Fibroblast of mammary gland (primary cell): Measurements from ENCODE around the gene GSDMA.

Source experiments
- DNase-seq: peaks from one replicate; pipeline ENCODE4 v3.0.0-alpha.2; 2010; ENCODE audit warnings: low read depth
- H3K4me3 ChIP-seq: 2 replicates; pipeline ENCODE4 v1.5.1; 2011; ENCODE audit warnings: low read depth, mild to moderate bottlenecking, low read length, moderate library complexity; ENCODE audit not compliant: control insufficient read depth
- TF ChIP-seq, protein P1 (sequence below): conservative IDR thresholded peaks from 2 replicates; pipeline ENCODE4 v1.5.1; 2011; ENCODE audit warnings: low read depth, low read length, inconsistent platforms; ENCODE audit not compliant: control insufficient read depth, insufficient read depth

The GSDMA gene

DNA sequence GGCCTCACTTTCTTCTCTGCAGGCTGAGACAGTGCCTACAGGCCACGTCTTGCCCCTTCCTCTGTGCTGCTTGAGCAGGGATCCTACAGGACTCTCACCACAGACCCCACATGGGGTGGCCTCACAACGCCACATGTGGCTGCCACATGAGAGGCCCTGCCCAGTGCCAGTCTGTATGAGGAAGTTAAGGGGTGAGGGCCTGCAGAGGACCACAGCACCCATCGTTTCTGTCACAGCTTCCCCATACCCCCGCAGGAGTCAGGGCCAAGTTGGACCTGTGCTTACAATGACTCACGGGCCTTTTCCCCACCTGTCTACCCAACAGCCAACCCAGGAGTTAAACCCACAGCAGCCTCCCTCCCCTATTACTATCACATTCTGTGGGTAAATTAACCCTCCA lies 41.5 kb upstream of the GSDMA start:
- DNase-seq: no peak
- no peak overlapping the region for H3K4me3 ChIP-seq
- TF ChIP-seq, protein P1, sequence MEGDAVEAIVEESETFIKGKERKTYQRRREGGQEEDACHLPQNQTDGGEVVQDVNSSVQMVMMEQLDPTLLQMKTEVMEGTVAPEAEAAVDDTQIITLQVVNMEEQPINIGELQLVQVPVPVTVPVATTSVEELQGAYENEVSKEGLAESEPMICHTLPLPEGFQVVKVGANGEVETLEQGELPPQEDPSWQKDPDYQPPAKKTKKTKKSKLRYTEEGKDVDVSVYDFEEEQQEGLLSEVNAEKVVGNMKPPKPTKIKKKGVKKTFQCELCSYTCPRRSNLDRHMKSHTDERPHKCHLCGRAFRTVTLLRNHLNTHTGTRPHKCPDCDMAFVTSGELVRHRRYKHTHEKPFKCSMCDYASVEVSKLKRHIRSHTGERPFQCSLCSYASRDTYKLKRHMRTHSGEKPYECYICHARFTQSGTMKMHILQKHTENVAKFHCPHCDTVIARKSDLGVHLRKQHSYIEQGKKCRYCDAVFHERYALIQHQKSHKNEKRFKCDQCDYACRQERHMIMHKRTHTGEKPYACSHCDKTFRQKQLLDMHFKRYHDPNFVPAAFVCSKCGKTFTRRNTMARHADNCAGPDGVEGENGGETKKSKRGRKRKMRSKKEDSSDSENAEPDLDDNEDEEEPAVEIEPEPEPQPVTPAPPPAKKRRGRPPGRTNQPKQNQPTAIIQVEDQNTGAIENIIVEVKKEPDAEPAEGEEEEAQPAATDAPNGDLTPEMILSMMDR: no peak

DNA sequence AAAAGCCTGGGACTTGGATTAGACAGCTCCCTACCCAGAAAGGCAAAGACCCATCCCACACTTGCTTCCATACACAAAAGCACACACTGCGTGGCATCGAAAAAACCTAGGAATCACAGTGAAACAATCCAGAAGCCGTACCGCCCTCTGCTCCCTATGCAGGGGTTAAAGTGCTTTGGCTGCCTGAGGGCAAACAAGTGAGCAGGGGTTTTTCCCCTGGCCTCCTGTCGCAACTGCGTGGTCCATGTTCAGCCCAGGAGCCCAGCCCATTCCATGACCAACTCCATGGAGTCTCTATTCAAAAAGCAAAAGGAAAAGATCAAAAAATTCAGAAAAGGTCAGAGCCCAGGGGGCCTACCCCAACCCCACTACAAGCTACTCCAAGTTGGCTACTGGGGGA lies 40.8 kb upstream of the GSDMA start:
- TF ChIP-seq, protein P1: no peak
- no peak overlapping the region for H3K4me3 ChIP-seq
- no peak for DNase-seq

DNA sequence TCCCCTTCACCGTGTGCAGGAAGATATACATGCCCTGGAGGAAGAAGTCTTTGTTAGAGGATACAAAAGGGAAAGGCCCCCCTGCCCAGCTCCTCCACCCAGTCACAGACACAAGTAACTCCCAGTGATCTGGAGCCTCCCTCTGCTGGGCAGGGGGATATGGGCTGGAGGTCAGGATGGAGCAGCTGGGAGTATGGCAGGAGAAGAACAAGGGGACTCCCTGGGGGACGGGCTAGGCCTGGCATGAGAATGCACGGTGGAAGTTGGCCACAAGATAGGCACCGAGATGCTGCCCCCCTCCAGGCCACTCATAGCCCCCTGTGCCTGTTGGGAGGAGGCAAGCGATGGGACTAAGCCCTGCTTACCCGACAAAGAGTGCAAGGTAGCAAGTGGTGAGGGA lies 39.6 kb upstream of the GSDMA start:
- H3K4me3 ChIP-seq: no peak overlapping the region
- TF ChIP-seq, protein P1: no peak
- no peak for DNase-seq

DNA sequence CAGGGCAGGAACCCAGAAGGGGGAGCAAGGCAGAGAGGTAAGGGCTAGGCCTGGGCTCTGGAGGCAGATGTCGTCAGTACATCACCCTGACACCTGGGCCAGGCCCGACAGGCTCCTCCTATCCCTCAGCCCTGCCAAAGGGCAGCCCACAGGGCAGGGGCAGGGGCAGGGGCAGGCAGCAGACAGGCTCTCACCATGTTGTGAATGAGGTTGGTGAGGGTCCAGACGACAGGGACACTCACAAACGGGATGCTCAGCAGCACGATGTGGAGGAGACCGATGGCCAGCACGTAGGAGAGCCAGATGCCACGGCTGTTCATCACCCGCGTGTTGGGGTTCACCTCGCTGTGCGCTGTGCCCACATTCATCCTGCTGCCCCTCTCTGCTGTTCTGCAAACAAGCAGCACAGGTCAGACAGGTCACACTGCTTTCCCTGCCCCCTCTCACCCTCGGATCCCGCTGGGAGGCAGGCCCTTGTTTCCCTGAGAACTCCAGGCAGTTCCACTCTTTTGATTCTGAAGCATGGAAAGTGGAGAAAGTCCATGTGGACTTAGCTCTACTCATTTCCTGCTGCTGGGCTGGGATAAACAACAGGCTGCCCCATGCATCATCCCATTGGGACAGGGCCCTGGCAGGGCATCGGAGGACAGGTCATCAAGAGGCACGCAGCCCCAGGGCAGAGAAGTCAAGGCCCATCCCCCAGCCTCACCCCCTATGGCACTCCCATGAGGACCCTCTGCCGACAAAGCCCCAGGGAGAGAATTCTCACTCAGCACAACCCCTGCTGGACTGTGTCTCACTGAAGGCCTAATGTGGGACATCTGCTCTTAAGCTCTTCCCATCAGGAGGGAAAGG lies 38.7 kb upstream of the GSDMA start:
- peak; percentile 65 for DNase-seq
- TF ChIP-seq, protein P1: peak; percentile 30
- H3K4me3 ChIP-seq: no peak overlapping the region

DNA sequence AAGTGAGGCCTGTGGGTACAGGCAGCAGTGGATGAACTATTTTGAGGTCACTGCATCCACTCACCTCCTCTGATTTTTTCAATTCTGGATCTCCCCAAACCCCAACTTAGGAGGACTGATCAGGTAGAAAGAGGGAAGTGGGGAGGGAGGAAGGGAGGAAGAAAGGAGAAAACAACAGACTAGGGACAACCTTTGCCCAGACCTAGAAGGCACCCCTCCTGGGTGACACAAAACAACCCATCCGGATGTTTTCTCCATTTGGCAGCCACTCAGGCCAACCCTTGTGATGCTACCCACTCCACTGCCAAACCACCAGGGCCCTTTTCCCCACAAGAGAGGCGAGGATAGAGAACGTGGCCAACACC lies 38.1 kb upstream of the GSDMA start:
- no peak for DNase-seq
- H3K4me3 ChIP-seq: no peak overlapping the region
- TF ChIP-seq, protein P1: no peak

DNA sequence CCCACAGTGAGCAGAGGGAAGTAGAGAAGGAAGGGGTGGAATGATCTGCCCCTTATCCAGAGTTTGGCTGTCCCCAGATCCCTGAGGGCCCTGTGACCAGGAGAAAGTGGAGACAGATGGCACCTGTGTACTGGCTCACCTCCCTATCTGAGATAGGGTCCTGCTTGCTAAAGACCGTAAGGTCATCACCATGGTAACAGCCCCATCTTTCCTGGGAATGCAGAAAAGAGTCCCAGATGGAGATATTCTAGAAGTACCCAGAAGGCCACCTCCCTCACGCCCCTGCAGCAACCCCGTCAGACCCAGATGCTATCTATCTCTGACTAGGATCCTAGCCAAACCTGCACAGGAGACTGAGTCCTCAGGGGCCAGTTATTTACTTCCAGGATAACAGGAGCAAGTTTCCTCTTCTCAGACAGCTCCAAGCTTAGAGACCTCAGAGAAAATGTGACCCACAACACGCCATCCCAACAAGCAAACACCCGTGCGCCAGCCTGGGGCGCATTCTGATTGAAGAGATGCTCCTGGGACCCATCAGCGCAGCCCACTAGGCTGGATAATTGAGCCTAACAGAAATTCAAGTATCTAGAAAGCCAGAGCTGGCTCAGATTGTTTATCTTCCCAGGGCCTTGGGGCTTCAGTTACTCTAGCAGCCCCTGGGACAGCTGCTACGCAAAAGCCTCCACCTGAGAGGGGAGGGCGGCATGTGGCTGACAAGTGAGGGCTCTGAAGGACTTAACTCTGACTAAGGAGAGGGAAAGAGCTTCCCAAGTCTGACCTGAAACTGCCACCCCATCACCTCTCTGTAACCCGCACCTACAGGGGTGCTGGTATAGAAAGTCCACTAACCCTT lies 37.3 kb upstream of the GSDMA start:
- DNase-seq: no peak
- TF ChIP-seq, protein P1: no peak
- H3K4me3 ChIP-seq: no peak overlapping the region
